HepG2 (cell line): ENCODE results near the gene ROBO2. TPM values are rescaled to one million over a fixed set of nuclear protein-coding genes. Genes with fewer than 3 reads are reported as not detected.

Experiments
- ATAC-seq: fragments of 200-7000 bp; cut with Tn5 transposase; 3 replicates; pipeline ENCODE4 v1.9.1; 2020; ENCODE audit warnings: mild to moderate bottlenecking, moderate library complexity
- BruUV-seq: library from RNA; stranded (reverse); fragments of 400-500 nt; replicated peaks from 2 replicates; lab custom pipeline; 2021; lab: Mats Ljungman, UMichigan
- CTCF ChIA-PET: fragments of 300-600 bp; formaldehyde crosslinking; extraction: SDS; loops from one replicate; lab custom pipeline; 2021; ENCODE audit warnings: low total read pairs, inconsistent platforms, low intra/inter-chr PET ratio; lab: Yijun Ruan, JAX
- POLR2A ChIA-PET: fragments of 350-600 bp; sonication (Branson Sonifier 250); formaldehyde crosslinking; loops from one replicate; lab custom pipeline; 2020; ENCODE audit warnings: antibody characterized with exemption, inconsistent platforms; lab: Yijun Ruan, JAX
- DNase-seq: peaks from one replicate; pipeline ENCODE4 v3.0.0-alpha.2; 2015; ENCODE audit warnings: low spot score
- FAIRE-seq: peaks from 3 replicates; lab custom pipeline; 2011; peaks lifted over from hg19 to GRCh38; lab: Jason Lieb, UNC
- H2AFZ ChIP-seq: one replicate; pipeline ENCODE4 v1.6.1; 2011; ENCODE audit warnings: low read length, inconsistent platforms
- H3K27ac ChIP-seq: fragments of 300-600 bp; 3 replicates; pipeline ENCODE4 v1.8.0; 2011; ENCODE audit warnings: mixed run types, mild to moderate bottlenecking, mixed read lengths, low read length, inconsistent platforms; ENCODE audit not compliant: insufficient read depth; ENCODE audit errors: extremely low read length
- H3K27me3 ChIP-seq, 2 experiments: fragments of 200-600 bp in 1 of 2; 2 replicates in 1 of 2; 3 replicates in 1 of 2; pipeline versions ENCODE4 v1.6.0 to v1.8.0; 2011; ENCODE audit warnings: low read length in 2 of 2, mild to moderate bottlenecking in 2 of 2, moderate library complexity in 2 of 2, inconsistent platforms in 1 of 2; ENCODE audit not compliant: insufficient read depth in 2 of 2, control insufficient read depth in 1 of 2
- H3K36me3 ChIP-seq, 2 experiments: fragments of 200-600 bp in 1 of 2; replicated peaks in 1 of 2; 2 replicates in 1 of 2; 3 replicates in 1 of 2; pipeline versions ENCODE4 v1.5.1 to v1.8.0; 2011; ENCODE audit warnings: low read length in 2 of 2, inconsistent platforms in 1 of 2; ENCODE audit not compliant: insufficient read depth in 2 of 2, control insufficient read depth in 1 of 2
- H3K4me1 ChIP-seq: 2 replicates; pipeline ENCODE4 v1.5.1; 2012; ENCODE audit warnings: low read length, inconsistent platforms; ENCODE audit not compliant: insufficient read depth
- H3K4me2 ChIP-seq: 2 replicates; pipeline ENCODE4 v1.6.0; 2011; ENCODE audit warnings: low read depth, low read length, inconsistent platforms
- H3K4me3 ChIP-seq, 3 experiments: fragments of 200-600 bp in 1 of 3; sonication (generic), shearing (Covaris generic) in 1 of 3; replicated peaks in 1 of 3; 2 replicates each; pipeline ENCODE4 v1.5.1; 2011 to 2016; ENCODE audit warnings: low read length in 3 of 3, inconsistent platforms in 2 of 3, low read depth in 2 of 3, mild to moderate bottlenecking in 2 of 3, control low read depth in 1 of 3, mixed read lengths in 1 of 3; ENCODE audit not compliant: insufficient read depth in 1 of 3
- H3K79me2 ChIP-seq: one replicate; pipeline ENCODE4 v1.6.1; 2011; ENCODE audit warnings: low read length, inconsistent platforms; ENCODE audit not compliant: insufficient read depth
- H3K9ac ChIP-seq: 2 replicates; pipeline ENCODE4 v1.6.0; 2011; ENCODE audit warnings: mild to moderate bottlenecking, low read depth, low read length, inconsistent platforms; ENCODE audit not compliant: insufficient read depth
- H3K9me3 ChIP-seq: 2 replicates; pipeline ENCODE4 v1.5.1; 2012; ENCODE audit warnings: mild to moderate bottlenecking, low read length
- H4K20me1 ChIP-seq: 2 replicates; pipeline ENCODE4 v1.6.0; 2011; ENCODE audit warnings: inconsistent platforms, mild to moderate bottlenecking, low read length, moderate library complexity; ENCODE audit not compliant: insufficient read depth
- ATF1 ChIP-seq: IDR thresholded peaks from 2 replicates; pipeline ENCODE4 v1.6.1; 2016; ENCODE audit warnings: mild to moderate bottlenecking, control low read depth
- CERS6 ChIP-seq: sonication (generic); formaldehyde crosslinking; IDR thresholded peaks from 2 replicates; pipeline ENCODE4 v1.5.0; 2020; ENCODE audit warnings: missing genetic modification reagents
- DMTF1 ChIP-seq: sonication (generic); formaldehyde crosslinking; IDR thresholded peaks from 2 replicates; pipeline ENCODE4 v1.4.0; 2020; ENCODE audit warnings: mild to moderate bottlenecking, missing genetic modification reagents
- GFI1 ChIP-seq: sonication (generic); formaldehyde crosslinking; IDR thresholded peaks from 2 replicates; pipeline ENCODE4 v1.5.0; 2020; ENCODE audit warnings: missing genetic modification reagents, mild to moderate bottlenecking, borderline replicate concordance
- KMT2B ChIP-seq: IDR thresholded peaks from 2 replicates; pipeline ENCODE4 v1.6.1; 2016; ENCODE audit warnings: missing genetic modification reagents, missing compliant biosample characterization
- NBN ChIP-seq: fragments of 450-650 bp; conservative IDR thresholded peaks from 2 replicates; pipeline ENCODE4 v1.6.1; 2017
- PITX1 ChIP-seq: sonication (generic); formaldehyde crosslinking; IDR thresholded peaks from 2 replicates; pipeline ENCODE4 v1.5.1; 2020; ENCODE audit warnings: mild to moderate bottlenecking, missing genetic modification reagents
- RBAK ChIP-seq: sonication (generic); formaldehyde crosslinking; IDR thresholded peaks from 2 replicates; pipeline ENCODE4 v1.5.1; 2020; ENCODE audit warnings: mild to moderate bottlenecking, missing genetic modification reagents
- ZNF17 ChIP-seq: sonication (generic); formaldehyde crosslinking; IDR thresholded peaks from 2 replicates; pipeline ENCODE4 v1.5.0; 2020; ENCODE audit warnings: mild to moderate bottlenecking, missing genetic modification reagents
- ZNF484 ChIP-seq: sonication (generic); formaldehyde crosslinking; IDR thresholded peaks from 2 replicates; pipeline ENCODE4 v1.5.1; 2020; ENCODE audit warnings: mild to moderate bottlenecking, low read depth, missing genetic modification reagents, borderline replicate concordance
- ZNF589 ChIP-seq: sonication (generic); formaldehyde crosslinking; conservative IDR thresholded peaks from 2 replicates; pipeline ENCODE4 v1.8.0; 2022; ENCODE audit warnings: mild to moderate bottlenecking, moderate library complexity, missing genetic modification reagents
- ZSCAN25 ChIP-seq: sonication (generic); formaldehyde crosslinking; IDR thresholded peaks from 2 replicates; pipeline ENCODE4 v1.8.0; 2022; ENCODE audit warnings: mild to moderate bottlenecking, missing genetic modification reagents
- WGBS: methylation state at CpG from one replicate; pipeline ENCODE4 v1.1.6; 2017; ENCODE audit warnings: low lambda C conversion rate; 5-methylcytosine and 5-hydroxymethylcytosine counted together
- in situ Hi-C: cut with HindIII; loops from 2 replicates; pipeline ENCODE4 v1.10.0; 2017; ENCODE audit warnings: low pct_unique_long_range_greater_than_20kb; ENCODE audit not compliant: extremely low pct_ligation_motif_present
- intact Hi-C: fragments of 100-400 bp; cut with micrococcal nuclease; formaldehyde crosslinking; loops from one replicate; pipeline ENCODE4 v1.10.0; 2022; ENCODE audit not compliant: unreplicated experiment
- polyA plus RNA-seq, 8 experiments: library from polyadenylated mRNA; depleted of rRNA in 3 of 8; stranded (reverse) in 7 of 8; unstranded in 1 of 8; fragments of >200 nt; fragmentation: Illumina TruSeq in 4 of 8; extraction: Trizol in 4 of 8; gene quantifications; 2 replicates each; pipeline versions ENCODE4 v1.2.1 to v1.2.3, GENCODE V29; 2011 to 2016; ENCODE audit warnings: low read depth in 4 of 8, missing spikeins in 1 of 8, mixed read lengths in 1 of 8; ENCODE audit not compliant: insufficient read depth in 1 of 8
- total RNA-seq, 5 experiments: library from RNA; depleted of rRNA; stranded (reverse); fragments of >200 nt; fragmentation: Illumina TruSeq; extraction: Trizol; gene quantifications; 2 replicates each; pipeline ENCODE4 v1.2.3, GENCODE V29; 2016; ENCODE audit warnings: low read depth in 1 of 5

Gene ROBO2
- total and polyA plus RNA-seq, 2 of the 13 experiments (the other 11 are each of a cell fraction or from before 2014, with no cell fraction given), result not detected

- no peak for TF ChIP-seq DMTF1 (CRISPR knock-in tag)
- no peak for TF ChIP-seq RBAK (CRISPR knock-in tag)
- TF ChIP-seq NBN, result no peak
- TF ChIP-seq, all 625 proteins: peak for 0
These were observed 222.5 kb downstream of the ROBO2 start (continued) for GRCh38 chr3:77262361-77262760.

- TF ChIP-seq ATF1 (CRISPR knock-in tag) (no peak), KMT2B (CRISPR knock-in tag) (no peak), GFI1 (CRISPR knock-in tag) (no peak), PITX1 (no peak), CERS6 (no peak), ZNF17 (CRISPR knock-in tag) (no peak), ZNF589 (CRISPR knock-in tag) (no peak), ZNF484 (CRISPR knock-in tag) (no peak), ZSCAN25 (CRISPR knock-in tag) (no peak)
- Histone ChIP-seq H3K4me3 (no peak overlapping the region), H3K9ac (no peak overlapping the region), H3K4me2 (no peak overlapping the region), H3K4me1 (no peaks in the 10 kb centered on the region), H3K79me2 (no peaks in the 10 kb centered on the region), H3K27me3 (no peaks in the 10 kb centered on the region), H4K20me1 (no peaks in the 10 kb centered on the region), H3K27ac (no peak overlapping the region), H3K9me3 (no peaks in the 10 kb centered on the region), H2AFZ (no peak overlapping the region), H3K36me3 (no peaks in the 10 kb centered on the region)
- CTCF ChIA-PET, result no interaction called here
- POLR2A ChIA-PET, result no interaction called here
- ATAC-seq (no peak), FAIRE-seq (no peak), DNase-seq (no peak)
- intact Hi-C loops (no loop called here), in situ Hi-C loops (no loop called here)
- WGBS, result 82% methylated on average over 3 of the region's 3 CpGs
- BruUV-seq, result no TSS peak
These were observed 227.7 kb downstream of the ROBO2 start for GRCh38 chr3:77267589-77267988.
